KBM-7 (cell line): ENCODE results near the gene PTPRS.
A peak's percentile ranks its signal among the peaks of the same experiment; 100 is the strongest.
"Not testable (repeated sequence)": the region's sequence is repeated elsewhere in the genome, so short reads cannot be mapped to it uniquely, and the experiment has no call there.

Source experiments
- DNase-seq: peaks from one replicate; pipeline ENCODE4 v3.0.0-alpha.2; 2015
- in situ Hi-C: fragments of 300-500 bp; cut with MboI; formaldehyde crosslinking; loops from 2 replicates; pipeline ENCODE4 v1.14.3; 2020; ENCODE audit warnings: low sequenced_read_pairs, low pct_unique_long_range_greater_than_20kb, mixed read lengths

The PTPRS gene

DNA sequence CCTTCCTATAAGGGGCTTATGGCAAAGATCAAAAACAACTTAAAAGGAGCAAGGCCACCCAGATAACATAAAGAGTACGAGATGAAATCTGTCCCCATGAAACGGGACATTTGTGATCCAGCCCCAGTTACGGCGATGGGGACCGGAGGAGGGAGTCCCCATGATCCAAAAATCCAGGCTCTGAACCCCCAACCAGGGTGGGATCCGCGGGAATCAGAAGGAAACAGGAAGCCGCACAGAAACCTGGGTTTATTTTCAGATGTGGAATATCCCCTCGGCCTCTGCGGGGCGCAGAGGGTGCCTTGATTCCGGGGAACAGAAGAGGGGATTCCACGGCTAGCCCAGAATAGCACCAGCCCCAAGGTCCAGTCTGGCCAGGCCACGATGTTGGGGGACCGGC, 5.0 kb downstream of the PTPRS start:
- in situ Hi-C loops: no loop called here
- no peak for DNase-seq

GRCh38 chr19:5334824-5335500, 5.7 kb downstream of the PTPRS start:
- in situ Hi-C loops: no loop called here
- DNase-seq: no peak

GRCh38 chr19:5334366-5334739, 6.3 kb downstream of the PTPRS start:
- DNase-seq: no peak
- in situ Hi-C loops: no loop called here

- in situ Hi-C loops: no loop called here
- DNase-seq: no peak
Measured at GRCh38 chr19:5333581-5334365, 6.8 kb downstream of the PTPRS start.

DNA sequence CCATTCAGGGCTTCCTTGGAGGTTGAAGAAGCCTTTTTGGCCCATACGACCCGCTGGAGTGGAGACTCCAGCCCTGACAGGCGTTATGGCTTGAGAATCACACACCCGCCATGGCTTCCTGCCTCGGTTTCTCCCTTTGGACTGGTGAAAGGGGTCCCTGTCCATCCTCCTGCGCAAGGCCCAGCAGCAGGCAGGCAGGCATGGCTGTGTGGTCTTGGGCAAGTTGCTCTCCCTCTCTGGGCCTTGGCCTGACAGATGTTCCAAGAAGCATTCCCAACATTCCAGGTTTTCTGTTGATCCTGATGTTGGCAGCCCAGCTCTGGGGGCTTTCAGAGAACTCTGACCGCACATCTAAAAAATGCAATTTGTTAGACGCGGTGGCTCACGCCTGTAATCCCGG, 8.1 kb downstream of the PTPRS start:
- in situ Hi-C loops: no loop called here

GRCh38 chr19:5331790-5332189, 8.8 kb downstream of the PTPRS start:
- DNase-seq: no peak
- in situ Hi-C loops: no loop called here

More for the DNA sequence above, 8.1 kb downstream of the PTPRS start:
- no peak for DNase-seq

DNA sequence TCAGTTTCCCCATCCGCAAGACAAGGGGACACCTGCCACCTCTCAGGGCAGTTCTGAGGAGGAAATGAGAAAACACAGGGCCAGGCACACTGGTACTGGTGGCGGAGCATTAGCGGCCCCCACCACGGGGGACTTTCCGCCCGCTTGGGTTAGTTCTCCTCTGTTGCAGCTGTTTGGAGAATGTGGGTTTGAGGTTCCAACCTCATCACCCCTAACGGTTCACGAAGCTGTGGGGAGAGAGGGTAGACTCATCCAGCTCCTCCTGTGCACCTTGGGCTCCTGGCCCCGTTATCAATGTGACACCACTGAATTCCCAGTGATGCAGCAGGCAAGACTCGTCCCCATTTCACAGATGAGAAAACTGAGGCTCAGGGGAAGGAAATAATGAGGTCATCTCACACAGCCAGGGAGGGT, 10.3 kb downstream of the PTPRS start:
- no peak for DNase-seq
- in situ Hi-C loops: no loop called here

GRCh38 chr19:5329141-5329540, 11.5 kb downstream of the PTPRS start:
- in situ Hi-C loops: no loop called here
- DNase-seq: no peak

- in situ Hi-C loops, DNase-seq: not testable (repeated sequence)
Measured at GRCh38 chr19:5328407-5328806, 12.2 kb downstream of the PTPRS start.

- in situ Hi-C loops: no loop called here
- no peak for DNase-seq
Measured at GRCh38 chr19:5326986-5327623, 13.5 kb downstream of the PTPRS start.

- in situ Hi-C loops: no loop called here
- DNase-seq: no peak
Measured at GRCh38 chr19:5326545-5326944, 14.1 kb downstream of the PTPRS start.

DNA sequence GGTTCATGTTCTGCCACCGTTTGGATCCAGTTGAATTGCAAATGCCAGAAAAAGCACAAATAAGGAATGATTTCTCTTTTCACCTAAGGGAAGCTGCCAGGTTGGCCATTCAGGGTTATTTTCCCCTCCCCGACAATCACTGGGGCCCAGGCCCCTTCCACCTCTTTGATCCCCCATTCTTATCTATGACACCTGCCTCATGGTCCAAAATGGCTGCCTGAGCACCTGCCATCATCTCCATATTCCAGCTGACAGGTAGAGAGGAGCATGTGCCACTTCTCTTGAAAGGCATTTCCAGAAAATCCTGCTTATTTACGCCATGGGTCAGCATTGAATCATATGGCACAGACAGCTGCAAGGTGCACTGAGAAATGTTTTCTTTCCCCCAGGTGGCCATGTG, 15.7 kb downstream of the PTPRS start:
- DNase-seq: no peak
- in situ Hi-C loops: no loop called here

- no peak for DNase-seq
- in situ Hi-C loops: no loop called here
Measured at GRCh38 chr19:5323475-5323811, 17.2 kb downstream of the PTPRS start.

DNA sequence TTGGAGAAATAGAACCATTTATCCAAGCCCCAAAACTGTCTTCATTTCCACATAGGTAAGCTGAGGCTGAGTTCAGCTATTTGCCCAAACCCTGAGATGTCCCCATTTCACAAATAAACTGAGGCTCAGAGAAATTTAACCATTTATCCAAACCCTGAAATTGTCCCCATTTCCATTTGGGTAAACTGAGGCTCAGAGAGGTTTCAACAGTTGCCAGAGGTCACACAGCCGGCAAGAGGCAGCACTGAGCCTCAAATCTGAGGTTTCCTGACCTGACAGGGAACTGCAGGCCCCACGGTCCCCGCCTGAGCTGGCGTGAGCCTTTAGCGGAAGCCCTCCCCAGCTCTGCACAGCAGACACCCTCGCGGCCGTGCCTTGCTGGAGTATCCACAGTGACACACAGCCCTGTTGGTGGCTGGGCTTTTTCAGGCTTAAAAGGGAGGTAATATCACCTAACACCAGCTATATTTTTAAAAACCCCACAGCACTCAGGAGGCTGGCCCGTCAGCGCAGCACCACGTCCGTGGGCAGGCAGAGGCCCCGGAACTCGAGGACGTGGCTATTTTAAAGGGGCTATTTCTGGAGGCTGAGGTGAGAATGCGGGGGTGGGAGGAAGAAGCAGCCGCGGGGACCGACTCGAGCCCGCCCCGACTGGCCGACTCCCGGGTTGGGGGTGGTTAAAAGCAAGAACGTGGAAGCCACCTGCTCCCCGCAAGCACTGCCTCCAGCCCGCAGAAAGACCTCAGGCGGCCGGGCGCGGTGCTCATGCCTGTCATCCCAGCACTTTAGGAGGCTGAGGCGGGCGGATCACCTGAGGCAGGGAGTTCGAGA, 18.5 kb downstream of the PTPRS start:
- in situ Hi-C loops: no loop called here
- peak; percentile 79 for DNase-seq

- DNase-seq: no peak
- in situ Hi-C loops: no loop called here
Measured at GRCh38 chr19:5321066-5321642, 19.5 kb downstream of the PTPRS start.

DNA sequence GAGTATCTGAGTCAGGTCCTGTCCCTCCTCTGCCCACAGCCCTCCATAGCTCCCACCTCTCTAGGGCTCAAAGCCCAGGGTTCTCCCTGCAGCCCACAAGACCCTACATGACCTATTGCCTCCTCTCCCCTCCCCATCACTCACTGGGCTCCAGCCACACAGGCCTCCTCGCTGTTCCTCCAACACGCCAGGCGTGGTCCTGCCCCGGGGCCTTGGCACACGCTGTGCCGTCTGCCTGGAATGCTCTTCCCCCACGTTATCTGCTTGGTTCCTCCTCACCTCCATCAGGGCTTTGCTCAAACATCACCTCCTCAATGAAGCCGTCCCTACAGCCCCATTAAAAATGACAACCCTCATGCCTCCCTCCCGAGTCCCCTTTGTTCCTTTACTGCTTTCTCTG, 21.1 kb downstream of the PTPRS start:
- in situ Hi-C loops: no loop called here
- DNase-seq: no peak

DNA sequence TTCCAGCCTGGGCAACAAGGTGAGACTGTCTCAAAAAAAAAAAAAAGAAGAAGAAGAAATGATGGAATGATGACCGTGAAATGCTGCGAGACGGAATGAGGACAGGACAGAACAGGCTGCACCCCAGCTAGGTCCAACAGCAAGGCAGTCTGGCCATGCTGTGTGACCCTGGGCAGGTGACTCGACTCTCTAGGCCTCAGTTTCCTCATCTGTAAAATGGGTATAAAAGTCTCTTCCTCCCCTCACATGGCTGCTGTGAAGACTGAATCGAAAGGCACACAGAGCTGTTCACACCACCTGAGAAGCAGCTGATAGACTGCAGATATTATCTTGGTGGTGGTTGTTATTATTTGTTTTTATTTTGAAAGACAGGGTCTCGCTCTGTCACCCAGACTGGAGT, 22.3 kb downstream of the PTPRS start:
- DNase-seq: no peak
- in situ Hi-C loops: no loop called here

DNA sequence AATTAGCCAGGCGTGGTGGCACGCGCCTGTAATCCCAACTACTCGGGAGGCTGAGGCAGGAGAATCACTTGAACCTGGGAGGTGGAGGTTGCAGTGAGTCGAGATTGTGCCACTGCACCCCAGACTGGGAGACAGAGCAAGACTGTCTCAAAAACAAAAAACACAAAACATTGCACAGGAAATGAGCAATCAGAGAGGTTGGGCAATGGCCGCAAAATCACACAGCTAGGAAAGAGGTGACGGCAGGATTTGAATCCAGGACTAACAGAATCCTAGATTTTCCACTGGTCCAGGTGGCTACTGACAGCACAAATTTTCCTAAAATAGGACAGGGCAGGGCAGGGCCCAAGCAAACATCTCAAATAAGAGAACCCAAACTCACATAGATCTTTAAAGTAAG, 23.3 kb downstream of the PTPRS start:
- in situ Hi-C loops: no loop called here
- no peak for DNase-seq

GRCh38 chr19:5316138-5316537, 24.5 kb downstream of the PTPRS start:
- DNase-seq: no peak
- in situ Hi-C loops: no loop called here
